Hematopoietic multipotent progenitor cell treated with erythropoietin and hydrocortisone succinate and interleukin-3 and kit ligand, for 4 days (in vitro differentiated cells): ENCODE measurements around the gene CSTF3.
A peak's percentile ranks its signal among the peaks of the same experiment; 100 is the strongest.
"Not testable (repeated sequence)": the region's sequence is repeated elsewhere in the genome, so short reads cannot be mapped to it uniquely, and the experiment has no call there.

ENCODE experiments used
- DNase-seq: peaks from one replicate; pipeline ENCODE4 v3.0.0-alpha.2; 2015

CSTF3 gene

DNA sequence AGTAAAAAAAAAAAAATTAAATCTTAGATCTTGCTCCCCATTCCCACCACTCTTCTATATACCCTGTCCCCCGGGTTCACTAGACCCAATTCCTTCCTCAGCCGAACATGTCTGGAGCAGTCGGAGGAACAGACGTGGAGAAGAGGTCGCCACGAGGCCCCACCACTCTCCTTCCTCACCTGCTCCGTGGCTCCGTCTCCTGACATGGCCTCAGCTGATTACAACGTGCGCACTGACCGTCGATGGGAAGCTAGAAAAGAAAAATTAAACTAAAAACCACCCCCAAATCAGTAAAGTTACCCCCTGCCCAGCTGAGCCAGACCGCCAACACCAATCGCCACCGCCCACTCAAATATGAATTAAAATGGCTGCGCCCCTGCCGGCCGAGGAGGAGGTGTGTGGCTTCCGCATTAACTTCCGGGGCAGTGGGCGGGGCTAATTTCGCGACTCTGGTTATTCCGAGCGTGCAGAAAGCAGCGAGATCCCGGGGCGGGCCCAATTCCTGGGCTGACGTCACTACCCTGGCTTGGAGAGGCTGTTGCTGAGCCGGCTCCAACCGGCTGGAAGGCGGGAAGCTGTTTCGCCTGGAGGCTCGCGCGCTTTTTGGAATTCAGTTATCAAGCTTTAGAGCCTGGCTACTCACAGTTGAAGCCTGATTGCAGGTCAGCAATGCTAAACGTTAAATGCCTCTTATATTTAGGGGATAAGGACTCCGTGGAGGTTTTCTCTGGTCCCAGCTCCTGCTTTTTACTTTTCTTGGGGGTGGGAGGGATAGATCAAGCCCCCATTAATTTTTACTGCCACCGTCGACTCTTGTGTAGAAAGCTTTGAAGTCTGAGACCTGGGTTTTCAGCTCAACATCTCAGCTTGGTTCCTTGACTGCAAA, at the start of gene CSTF3:
CSTF3 (minus strand) TSS at position 361 of the 886 bp plus-strand sequence; CDS start at position 206, 155 bp downstream.
- DNase-seq = peak; percentile 99

DNA sequence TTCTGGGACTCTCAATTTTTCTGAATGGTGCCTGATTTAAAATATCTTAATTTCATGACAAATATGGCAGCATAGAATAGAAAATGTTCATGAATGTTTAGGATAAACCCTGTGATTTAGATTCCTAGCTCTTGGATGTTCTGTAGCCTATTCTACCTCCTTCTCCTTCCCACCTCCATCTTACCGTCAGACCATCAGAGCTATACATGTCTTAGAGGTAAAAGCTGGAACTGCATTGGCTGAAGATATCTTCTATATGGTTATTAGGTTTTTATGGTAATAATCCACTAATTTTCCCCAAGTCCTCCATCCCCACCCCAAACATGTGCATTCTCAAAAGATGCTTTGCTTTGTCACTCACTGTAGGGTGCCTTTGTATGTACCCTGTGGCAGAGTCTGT, 46.9 kb upstream of the CSTF3 start:
- no peak for DNase-seq

DNA sequence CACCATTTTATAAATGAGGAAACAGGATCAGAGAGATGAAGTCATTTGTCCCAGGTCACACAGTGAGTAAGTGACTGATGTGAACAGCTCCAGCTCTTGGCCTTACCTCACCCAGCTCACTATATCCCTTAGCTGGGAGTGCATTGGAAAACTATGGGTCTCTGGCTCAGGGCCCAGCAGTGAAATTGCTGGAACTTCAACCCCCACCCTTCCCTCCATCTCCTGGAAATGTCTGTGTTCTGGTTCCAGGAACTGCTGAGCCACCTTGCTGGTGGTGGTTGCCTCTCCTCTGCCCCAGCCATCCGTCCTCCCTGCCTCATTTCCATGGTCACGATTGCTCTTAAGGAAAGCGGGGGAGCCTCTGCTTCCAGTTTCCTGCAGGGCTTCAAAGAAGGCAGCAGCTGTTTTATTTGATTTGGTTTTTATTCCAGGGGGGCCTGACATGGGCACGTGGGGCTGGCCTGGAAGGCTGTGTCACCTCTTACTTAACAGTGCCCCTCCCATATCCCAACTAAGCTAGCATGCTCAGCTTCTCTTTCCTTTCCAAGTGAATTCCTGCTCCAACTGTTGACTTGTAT, 46.2 kb upstream of the CSTF3 start:
- DNase-seq = no peak

- DNase-seq = no peak
These were observed 36.8 kb upstream of the CSTF3 start for GRCh38 chr11:33197915-33198727.

DNA sequence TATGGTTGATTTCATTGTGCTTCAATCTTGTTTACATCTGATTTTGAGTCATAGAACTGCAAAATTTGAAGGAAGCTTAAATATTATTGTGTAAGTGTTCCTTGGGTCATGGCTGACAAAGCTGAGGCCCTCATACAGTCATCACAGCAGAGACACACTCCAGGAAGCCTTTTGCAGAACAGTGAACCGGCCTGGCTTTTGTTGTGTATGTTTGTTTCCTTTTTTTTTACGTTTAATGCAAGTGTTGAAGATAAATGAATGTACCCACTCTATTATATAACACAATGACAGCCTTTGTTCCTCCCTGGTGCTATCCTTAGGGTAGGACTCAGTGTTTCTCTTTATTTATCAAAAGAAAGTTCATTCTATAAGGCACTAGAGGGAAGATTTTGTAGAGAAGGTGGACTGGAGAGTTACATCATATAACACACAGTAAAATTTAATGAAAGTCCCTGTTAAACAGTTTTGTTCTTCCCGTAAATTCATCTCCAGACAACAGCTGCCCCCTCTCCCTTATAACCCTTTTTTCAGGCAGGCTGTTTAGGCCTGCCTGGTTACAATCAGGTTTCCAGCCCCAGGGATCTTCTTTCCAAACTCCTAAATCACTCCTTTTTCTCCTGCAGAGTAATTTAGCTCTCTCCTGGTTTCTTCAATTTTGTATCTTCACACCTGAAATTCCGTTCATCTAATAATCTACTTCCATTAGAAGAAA, 34.3 kb upstream of the CSTF3 start:
- DNase-seq = peak; percentile 25

GRCh38 chr11:33194455-33194854, 33.2 kb upstream of the CSTF3 start:
- DNase-seq = no peak

- no peak for DNase-seq
These were observed 30.2 kb upstream of the CSTF3 start for GRCh38 chr11:33191467-33191866.

DNA sequence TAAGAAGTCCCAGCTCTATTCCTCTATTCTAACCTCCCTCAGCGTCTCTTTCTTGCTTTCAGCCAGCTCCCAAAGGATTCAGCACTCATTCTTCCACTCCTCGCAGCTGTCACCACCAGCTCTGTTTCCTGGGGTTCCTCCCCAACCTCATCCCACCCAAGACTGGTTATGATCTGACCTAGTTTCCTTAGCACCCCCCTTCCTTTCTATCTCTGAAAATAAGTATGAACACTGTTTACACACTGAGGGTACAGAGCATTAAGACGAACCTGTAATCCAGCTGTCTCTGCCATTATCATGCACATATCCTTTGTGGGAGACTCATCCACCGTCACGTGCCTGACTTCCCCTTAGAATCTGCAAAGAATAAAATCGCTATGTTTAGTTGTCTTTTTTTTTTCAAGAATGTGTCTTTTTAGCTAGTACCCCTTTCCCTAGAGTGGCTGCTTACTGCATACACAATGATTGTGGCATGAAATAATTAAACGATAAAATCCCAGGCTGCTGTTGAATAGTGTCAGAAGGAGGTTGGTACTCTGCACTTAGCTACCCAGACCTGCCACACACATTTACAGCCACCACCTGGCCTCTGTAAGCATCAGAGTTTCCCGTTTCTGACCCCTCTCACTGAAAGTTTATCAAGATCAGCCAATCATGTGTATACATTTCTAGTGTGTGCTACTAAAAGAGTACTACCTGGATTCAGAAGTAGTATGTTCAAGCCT, 26.9 kb upstream of the CSTF3 start:
- DNase-seq = peak; percentile 30

GRCh38 chr11:33185756-33186155, 24.5 kb upstream of the CSTF3 start:
- no peak for DNase-seq

- DNase-seq = no peak
These were observed 21.1 kb upstream of the CSTF3 start for GRCh38 chr11:33182246-33182878.

DNA sequence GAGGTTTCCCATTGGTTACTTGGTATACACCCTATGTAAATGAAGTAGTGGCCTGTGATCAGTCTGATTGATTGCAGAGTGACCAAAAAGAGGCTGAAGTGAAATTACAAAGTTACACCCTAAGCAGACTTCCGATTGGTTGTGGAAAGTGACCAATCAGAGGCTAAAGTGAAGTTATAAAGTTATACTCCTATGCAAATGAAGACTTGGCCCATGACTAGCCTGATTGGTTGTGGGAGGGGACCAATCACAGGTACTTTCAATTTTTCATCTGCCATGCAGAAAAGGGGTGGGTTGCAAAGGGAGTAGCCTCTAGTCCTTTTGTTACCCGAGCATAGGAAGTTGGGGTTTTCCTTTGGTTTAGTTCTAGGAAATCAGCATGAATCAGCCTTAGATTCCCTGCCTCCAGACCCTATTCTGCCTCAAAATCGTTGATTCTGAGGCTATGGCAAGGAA, 18.1 kb upstream of the CSTF3 start:
- peak; percentile 69 for DNase-seq

DNA sequence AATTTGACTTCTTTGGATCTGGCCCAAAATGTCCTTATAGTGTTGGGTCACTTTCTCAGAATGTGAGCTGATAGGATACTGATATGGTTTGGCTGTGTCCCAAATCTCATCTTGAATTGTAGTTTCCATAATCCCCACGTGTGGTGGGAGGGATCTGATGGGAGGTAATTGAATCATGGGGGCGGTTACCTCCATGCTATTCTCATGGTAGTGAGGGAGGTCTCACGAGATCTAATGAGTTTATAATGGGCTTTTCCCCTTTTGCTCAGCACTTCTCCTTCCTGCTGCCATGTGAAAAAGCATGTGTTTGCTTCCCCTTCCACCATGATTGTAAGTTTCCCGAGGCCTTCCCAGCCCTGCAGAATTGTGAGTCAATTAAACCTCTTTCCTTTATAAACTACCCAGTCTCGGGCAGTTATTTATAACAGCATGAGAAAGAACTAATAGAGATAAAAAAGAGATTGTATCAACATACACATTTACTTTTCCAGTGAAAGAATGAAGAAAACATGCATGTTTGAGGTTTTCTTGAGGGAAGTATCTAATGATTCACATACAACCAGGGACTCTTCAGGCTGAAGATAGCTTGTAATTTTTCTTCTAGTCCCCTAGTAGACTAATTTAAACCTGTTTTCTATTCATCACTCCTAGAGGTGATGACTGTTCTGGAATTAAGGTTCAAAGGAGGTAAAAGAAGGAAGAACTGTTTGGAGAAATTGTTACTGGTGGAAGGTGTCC, 17.3 kb upstream of the CSTF3 start:
- DNase-seq = peak; percentile 43

DNA sequence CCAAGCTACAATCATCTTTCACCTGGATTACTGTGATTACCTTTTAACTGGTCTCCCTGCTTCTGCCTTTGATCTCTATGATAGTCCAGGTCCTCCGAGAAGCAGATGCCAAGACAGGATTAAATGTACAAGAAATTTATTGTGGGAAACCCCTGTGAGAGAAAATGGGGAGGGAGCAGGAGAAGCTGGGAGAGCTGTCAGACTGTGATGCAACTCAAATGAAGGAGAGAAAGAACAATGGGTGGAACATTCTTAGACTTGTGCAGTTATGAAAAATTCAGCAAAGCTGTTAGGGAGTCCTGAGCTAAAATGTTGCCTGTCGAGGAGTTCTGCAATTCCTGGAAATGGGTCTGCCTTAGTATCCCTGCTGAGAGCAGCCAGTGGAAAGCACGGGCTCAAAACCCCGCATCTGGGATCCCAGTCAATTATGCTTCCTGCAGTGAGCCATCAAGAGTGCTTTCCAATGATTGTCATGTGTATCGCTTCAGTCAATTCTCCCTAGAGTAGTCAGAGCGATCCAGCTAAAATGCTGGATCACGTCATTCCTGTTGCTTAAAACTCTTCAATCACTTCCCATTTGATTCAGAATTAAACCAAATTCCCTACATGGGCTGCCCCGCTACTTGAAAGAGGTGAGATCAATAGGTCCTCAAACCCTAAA, 16.5 kb upstream of the CSTF3 start:
- no peak for DNase-seq

DNA sequence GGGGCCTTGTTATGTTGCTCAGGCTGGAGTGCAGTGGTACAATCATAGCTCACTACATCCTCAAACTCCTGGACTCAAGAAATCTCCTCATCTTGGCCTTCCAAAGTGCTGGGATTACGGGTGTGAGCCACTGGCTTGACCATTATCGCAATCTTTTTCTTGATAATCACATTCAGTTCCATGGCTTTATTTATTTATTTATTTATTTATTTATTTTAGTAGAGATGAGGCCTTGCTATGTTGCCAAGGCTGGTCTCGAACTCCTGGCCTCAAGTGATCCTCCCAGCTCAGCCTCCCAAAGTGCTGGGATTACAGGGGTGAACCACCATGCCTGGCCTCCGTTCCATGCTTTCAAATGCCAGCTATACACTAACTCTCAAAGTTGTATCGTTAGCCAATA, 15.5 kb upstream of the CSTF3 start:
- DNase-seq = not testable (repeated sequence)

GRCh38 chr11:33172996-33173395, 11.7 kb upstream of the CSTF3 start:
- DNase-seq = no peak

DNA sequence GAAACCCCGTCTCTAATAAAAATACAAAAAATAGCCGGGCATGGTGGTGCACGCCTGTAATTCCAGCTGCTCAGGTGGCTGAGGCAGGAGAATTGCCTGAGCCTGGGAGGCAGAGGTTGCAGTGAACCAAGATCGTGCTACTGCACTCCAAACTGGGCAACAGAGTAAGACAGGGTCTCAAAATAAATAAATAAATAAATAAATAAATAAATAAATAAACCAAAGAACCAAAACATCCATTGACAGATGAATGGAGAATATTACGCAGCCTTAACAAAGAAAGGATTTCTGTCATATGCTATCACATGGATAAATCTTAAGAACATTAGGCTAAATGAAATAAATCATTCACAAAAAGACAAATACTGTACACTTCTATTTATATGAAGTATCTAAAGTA, 11.1 kb upstream of the CSTF3 start:
- no peak for DNase-seq

DNA sequence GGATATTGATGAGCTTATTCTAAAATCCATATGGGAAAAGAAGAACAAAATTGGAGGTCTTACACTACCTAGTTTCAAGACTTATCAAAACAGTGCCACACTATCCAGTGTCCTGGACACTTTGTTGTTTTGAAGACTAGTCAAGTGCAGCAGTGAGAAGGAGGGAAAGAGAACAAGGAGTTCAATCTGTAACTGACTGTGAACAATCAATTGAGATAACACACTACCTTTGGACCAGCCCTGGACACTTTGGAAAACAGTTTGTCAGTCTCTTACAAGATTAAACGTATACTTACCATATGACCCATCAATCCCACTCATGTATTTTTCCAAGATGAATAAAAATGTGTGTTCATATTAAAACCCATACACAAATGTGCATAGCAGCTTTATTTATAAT, 10.0 kb upstream of the CSTF3 start:
- DNase-seq = no peak

DNA sequence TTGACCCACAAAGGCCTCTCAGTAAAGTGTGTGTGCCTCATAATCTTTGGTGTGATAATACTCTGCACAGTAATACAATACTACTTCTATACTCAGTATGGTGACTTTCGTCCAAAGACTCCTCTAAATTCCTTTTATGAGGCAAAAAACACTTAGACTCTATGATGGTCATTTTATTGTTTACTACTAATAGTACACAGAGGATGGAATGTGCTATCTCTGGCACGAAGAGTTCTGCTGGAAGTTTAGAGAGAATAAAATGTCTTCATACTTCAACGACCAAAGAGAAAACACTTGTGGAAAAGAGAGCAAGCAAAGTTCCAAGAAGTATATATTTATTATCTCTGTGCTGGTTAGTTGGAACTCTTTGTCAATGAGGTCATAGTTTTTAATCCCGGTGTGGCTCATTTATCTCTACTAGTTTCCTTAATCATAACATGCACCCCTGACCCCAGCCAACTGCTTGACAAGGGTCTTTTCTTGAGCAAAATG, 7.5 kb upstream of the CSTF3 start:
- DNase-seq = no peak

- no peak for DNase-seq
These were observed 1.6 kb upstream of the CSTF3 start for GRCh38 chr11:33162831-33163230.

DNA sequence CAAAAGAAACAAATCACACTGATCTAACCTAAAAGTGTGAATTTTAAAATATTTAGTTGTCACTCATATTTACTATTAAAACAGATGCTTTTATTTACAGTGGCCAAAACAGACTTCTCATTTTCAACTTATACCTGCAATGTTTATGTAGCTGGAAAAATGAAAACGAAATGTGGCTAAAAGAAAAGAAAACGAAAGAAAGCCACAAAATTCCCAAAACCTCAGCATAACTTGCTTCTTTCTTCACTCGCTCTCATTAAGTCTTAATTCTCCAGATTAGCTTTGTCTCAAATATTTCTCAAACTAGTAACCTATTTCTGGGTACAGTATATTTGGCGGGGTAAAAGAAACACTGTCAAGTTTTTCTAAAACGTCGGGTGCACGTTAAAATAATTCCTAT, 693 bp downstream of the CSTF3 start:
- DNase-seq = no peak
